Activated CD4-positive, alpha-beta memory T cell treated with anti-CD3 and anti-CD28 coated beads for 36 hours (primary cell): ENCODE data around the gene CAMK2N2. TPM values are rescaled to one million over a fixed set of nuclear protein-coding genes. Genes with fewer than 3 reads are reported as not detected.

Experiments
- CTCF ChIA-PET: fragments of 350-600 bp; sonication (Branson Sonifier 250); formaldehyde crosslinking; loops from one replicate; lab custom pipeline; 2021; ENCODE audit warnings: antibody characterized with exemption, inconsistent platforms; lab: Charles Lee
- POLR2A ChIA-PET: fragments of 350-600 bp; sonication (Branson Sonifier 250); formaldehyde crosslinking; loops from one replicate; lab custom pipeline; 2021; ENCODE audit warnings: antibody characterized with exemption; lab: Charles Lee
- DNase-seq: peaks from one replicate; pipeline ENCODE4 v3.0.0-alpha.2; 2020
- H3K27ac Mint-ChIP-seq: one replicate; pipeline ENCODE4 v1.8.0; 2021; ENCODE audit warnings: mixed read lengths
- H3K27me3 Mint-ChIP-seq: one replicate; pipeline ENCODE4 v1.8.0; 2021; ENCODE audit warnings: mixed read lengths
- H3K36me3 Mint-ChIP-seq: one replicate; pipeline ENCODE4 v1.8.0; 2021; ENCODE audit warnings: mixed read lengths
- H3K4me1 Mint-ChIP-seq: one replicate; pipeline ENCODE4 v1.8.0; 2021; ENCODE audit warnings: low read depth, mixed read lengths
- H3K4me3 Mint-ChIP-seq: one replicate; pipeline ENCODE4 v1.8.0; 2021; ENCODE audit warnings: mild to moderate bottlenecking, mixed read lengths
- H3K9me3 Mint-ChIP-seq: one replicate; pipeline ENCODE4 v1.8.0; 2021; ENCODE audit warnings: mixed read lengths
- intact Hi-C: fragments of 100-400 bp; cut with micrococcal nuclease; formaldehyde crosslinking; loops from one replicate; pipeline ENCODE4 v1.15.1; 2023
- total RNA-seq, 2 experiments: library from RNA; stranded (reverse); gene quantifications; one replicate each; pipeline ENCODE4 v1.2.3, GENCODE V29; 2021

The CAMK2N2 gene
- under 1 TPM; 0.21 to 0.51 TPM for total RNA-seq

DNA sequence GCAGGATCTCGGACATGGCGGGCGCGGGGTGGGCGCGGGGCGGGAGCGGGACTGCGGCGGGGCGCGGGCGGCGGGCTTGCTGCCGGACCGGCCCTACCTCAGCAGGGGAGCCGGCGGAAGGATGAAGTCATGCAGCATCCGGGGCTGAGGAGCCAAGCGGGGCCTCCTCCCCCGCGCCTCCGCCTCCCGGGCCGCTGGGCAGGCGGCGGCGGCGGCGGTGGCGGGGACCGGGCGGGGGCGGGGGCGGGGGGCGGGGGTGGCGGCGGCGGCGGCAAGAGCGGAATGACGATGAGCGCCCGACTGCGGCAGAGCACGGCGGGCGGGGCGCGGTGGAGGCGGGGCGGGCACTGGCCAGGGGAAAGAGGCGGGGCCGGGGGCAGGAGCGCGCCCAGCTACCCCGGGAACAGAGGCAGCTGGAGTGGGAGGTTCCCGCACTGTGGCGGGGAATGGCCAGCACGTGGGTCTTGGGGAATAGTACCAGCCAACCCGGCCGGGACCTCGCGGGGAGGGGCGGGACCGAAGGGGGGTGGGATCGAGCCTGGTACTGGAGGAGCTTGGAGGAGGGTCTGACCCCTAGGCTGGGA, at the start of gene CAMK2N2:
Gene CAMK2N2 (minus strand): TSS at position 284 of the 584 bp plus-strand sequence. CDS start 268 bp downstream, at position 16.
- H3K36me3 Mint-ChIP-seq: peaks cover 2% of the 10 kb centered on the region
- peaks cover 20% of the 10 kb centered on the region for H3K4me1 Mint-ChIP-seq
- CTCF ChIA-PET: interaction anchor here (0.8 to 3.8 kb wide), 5 partner anchors 10 to 366 kb away, joined by 3 to 23 read pairs (median 5); partner anchors contain the start of gene EEF1AKMT4
- H3K9me3 Mint-ChIP-seq: no peaks in the 10 kb centered on the region
- peak within 1 kb of the TSS; percentile 79 for H3K4me3 Mint-ChIP-seq
- POLR2A ChIA-PET: interaction anchor here (1.4 kb wide), 1 partner anchor 11 kb away, joined by 4 read pairs; no protein-coding TSS in a partner anchor
- peak within 1 kb of the TSS; percentile 25 for H3K27ac Mint-ChIP-seq
- intact Hi-C loops: loop anchor here (1.0 to 2.0 kb wide), 2 partner anchors 11 to 37 kb away; partner anchors contain the start of gene PSMD2
- peaks cover 22% of the 10 kb centered on the region for H3K27me3 Mint-ChIP-seq
- DNase-seq: peak; percentile 65

DNA sequence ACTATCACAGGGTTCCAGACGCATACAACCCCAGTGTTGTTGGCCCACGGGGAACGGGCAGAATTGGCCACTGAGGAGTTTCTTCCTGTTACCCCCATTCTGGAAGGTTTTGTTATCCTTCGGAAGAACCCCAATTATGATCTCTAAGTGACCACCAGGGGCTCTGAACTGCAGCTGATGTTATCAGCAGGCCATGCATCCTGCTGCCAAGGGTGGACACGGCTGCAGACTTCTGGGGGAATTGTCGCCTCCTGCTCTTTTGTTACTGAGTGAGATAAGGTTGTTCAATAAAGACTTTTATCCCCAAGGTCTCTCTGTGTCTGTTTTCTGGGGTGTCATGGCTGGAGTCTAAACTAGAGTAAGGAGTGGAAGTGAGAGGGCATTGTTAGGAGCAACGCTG, 47.4 kb upstream of the CAMK2N2 start:
- Mint-ChIP-seq H3K27me3 (no peaks in the 10 kb centered on the region), H3K4me1 (no peaks in the 10 kb centered on the region), H3K36me3 (peaks cover 42% of the 10 kb centered on the region), H3K9me3 (no peaks in the 10 kb centered on the region), H3K27ac (no peak overlapping the region), H3K4me3 (no peak overlapping the region)
- intact Hi-C loops: no loop called here
- no peak for DNase-seq
- CTCF ChIA-PET: no interaction called here
- POLR2A ChIA-PET: no interaction called here

DNA sequence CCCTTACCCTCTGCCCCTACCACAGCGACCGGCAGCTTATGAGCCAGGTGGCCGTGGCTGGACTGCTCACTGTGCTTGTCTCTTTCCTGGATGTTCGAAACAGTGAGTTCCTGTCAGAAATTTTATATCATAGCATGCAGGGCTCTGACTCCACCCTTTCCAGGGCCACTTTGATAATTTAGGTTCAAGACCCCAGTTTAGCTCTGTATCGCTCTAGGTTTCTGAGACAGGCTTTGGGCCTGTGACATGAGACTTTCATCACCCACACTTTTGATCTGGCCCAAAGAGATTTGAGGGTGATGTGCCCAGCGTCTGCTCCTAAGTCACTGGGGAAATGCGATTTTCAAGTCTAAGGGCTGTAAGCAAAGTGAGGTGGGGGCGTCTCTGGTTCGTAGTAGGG, 46.6 kb upstream of the CAMK2N2 start:
- intact Hi-C loops: no loop called here
- Mint-ChIP-seq H3K4me1 (no peaks in the 10 kb centered on the region), H3K27ac (no peak overlapping the region), H3K27me3 (no peaks in the 10 kb centered on the region), H3K4me3 (no peak overlapping the region), H3K36me3 (peaks cover 49% of the 10 kb centered on the region), H3K9me3 (no peaks in the 10 kb centered on the region)
- ChIA-PET POLR2A (no interaction called here), CTCF (no interaction called here)
- DNase-seq: no peak

DNA sequence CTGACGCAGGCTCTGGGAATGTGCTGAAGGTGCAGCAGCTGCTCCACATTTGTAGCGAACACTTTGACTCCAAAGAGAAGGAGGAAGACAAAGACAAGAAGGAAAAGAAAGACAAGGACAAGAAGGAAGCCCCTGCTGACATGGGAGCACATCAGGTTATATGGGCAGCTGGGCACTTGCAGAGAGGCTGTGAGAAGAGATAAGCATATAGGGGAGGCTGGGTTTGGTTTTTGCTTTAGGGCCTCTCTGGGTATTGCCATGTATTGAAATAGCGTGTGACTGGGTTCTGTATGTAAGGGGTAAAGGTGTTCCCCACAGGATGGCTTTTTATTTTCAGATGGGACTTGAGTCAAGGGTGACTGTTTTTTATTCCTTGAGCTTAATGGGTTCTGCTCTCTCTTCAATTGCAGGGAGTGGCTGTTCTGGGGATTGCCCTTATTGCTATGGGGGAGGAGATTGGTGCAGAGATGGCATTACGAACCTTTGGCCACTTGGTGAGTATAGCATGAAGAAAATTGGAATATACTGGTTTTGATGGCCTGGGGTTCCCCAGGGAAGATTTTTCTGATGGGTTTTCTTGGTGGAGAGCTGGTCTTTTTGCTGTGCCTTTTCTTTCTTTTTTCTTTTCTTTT, 45.1 kb upstream of the CAMK2N2 start:
- no peak for DNase-seq
- peaks cover 3% of the 10 kb centered on the region for H3K4me1 Mint-ChIP-seq
- no peak overlapping the region for H3K4me3 Mint-ChIP-seq
- peaks cover 59% of the 10 kb centered on the region for H3K36me3 Mint-ChIP-seq
- intact Hi-C loops: no loop called here
- CTCF ChIA-PET: interaction anchor here (1.0 to 1.5 kb wide), 3 partner anchors 47 to 79 kb away, joined by 3 to 5 read pairs (median 4); partner anchors contain the start of gene EEF1AKMT4
- no peaks in the 10 kb centered on the region for H3K9me3 Mint-ChIP-seq
- no peak overlapping the region for H3K27ac Mint-ChIP-seq
- POLR2A ChIA-PET: interaction anchor here (1.2 kb wide), 1 partner anchor 9 kb away, joined by 6 read pairs; no protein-coding TSS in a partner anchor
- no peaks in the 10 kb centered on the region for H3K27me3 Mint-ChIP-seq

DNA sequence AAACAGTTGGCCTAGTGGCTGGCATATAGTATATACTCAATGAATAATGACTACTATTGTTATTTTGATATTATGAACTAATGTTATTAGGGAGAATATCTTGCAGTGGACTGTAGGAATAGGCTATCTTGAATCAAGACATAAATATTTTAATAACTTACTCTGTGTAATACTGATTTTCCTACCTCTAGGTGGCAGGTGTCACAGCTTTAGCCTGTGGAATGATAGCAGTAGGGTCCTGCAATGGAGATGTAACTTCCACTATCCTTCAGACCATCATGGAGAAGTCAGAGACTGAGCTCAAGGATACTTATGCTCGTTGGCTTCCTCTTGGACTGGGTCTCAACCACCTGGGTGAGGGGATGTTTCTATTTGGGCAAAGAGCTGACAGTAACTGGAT, 44.2 kb upstream of the CAMK2N2 start:
- Mint-ChIP-seq H3K36me3 (peaks cover 62% of the 10 kb centered on the region), H3K27ac (no peak overlapping the region), H3K4me3 (no peak overlapping the region), H3K27me3 (no peaks in the 10 kb centered on the region), H3K4me1 (peaks cover 8% of the 10 kb centered on the region), H3K9me3 (no peaks in the 10 kb centered on the region)
- intact Hi-C loops: no loop called here
- ChIA-PET POLR2A (interaction anchor here (0.7 kb wide), 1 partner anchor 22 kb away, joined by 3 read pairs; no protein-coding TSS in a partner anchor), CTCF (interaction anchor here (1.0 to 1.5 kb wide), 3 partner anchors 48 to 78 kb away, joined by 3 to 5 read pairs (median 4); partner anchors contain the start of gene EEF1AKMT4)
- DNase-seq: no peak

DNA sequence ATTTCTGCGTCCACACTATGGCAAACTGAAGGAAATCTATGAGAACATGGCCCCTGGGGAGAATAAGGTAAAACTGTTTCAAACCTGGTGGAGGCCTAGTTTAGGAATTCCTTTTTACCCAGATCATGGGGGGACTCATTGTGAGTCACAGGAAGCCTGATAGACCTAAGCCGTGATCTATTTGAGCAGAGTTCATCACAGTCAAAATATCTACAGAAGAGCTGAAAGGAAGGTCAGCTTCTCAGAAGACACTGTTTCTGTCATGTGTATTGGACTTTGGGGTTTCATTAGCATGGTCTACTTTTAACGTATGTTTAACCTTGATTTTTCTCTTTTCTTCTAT, 39.0 kb upstream of the CAMK2N2 start:
- no peaks in the 10 kb centered on the region for H3K27me3 Mint-ChIP-seq
- ChIA-PET CTCF (interaction anchor here (1.0 to 2.2 kb wide), 3 partner anchors 11 to 403 kb away, joined by 3 to 5 read pairs (median 3); no protein-coding TSS in a partner anchor), POLR2A (interaction anchor here (1.2 kb wide), 1 partner anchor 35 kb away, joined by 3 read pairs; no protein-coding TSS in a partner anchor)
- no peaks in the 10 kb centered on the region for H3K9me3 Mint-ChIP-seq
- peaks cover 38% of the 10 kb centered on the region for H3K36me3 Mint-ChIP-seq
- H3K27ac Mint-ChIP-seq: peak overlapping the region; percentile 82
- intact Hi-C loops: no loop called here
- DNase-seq: no peak
- H3K4me1 Mint-ChIP-seq: peaks cover 21% of the 10 kb centered on the region
- H3K4me3 Mint-ChIP-seq: peak overlapping the region; percentile 93

DNA sequence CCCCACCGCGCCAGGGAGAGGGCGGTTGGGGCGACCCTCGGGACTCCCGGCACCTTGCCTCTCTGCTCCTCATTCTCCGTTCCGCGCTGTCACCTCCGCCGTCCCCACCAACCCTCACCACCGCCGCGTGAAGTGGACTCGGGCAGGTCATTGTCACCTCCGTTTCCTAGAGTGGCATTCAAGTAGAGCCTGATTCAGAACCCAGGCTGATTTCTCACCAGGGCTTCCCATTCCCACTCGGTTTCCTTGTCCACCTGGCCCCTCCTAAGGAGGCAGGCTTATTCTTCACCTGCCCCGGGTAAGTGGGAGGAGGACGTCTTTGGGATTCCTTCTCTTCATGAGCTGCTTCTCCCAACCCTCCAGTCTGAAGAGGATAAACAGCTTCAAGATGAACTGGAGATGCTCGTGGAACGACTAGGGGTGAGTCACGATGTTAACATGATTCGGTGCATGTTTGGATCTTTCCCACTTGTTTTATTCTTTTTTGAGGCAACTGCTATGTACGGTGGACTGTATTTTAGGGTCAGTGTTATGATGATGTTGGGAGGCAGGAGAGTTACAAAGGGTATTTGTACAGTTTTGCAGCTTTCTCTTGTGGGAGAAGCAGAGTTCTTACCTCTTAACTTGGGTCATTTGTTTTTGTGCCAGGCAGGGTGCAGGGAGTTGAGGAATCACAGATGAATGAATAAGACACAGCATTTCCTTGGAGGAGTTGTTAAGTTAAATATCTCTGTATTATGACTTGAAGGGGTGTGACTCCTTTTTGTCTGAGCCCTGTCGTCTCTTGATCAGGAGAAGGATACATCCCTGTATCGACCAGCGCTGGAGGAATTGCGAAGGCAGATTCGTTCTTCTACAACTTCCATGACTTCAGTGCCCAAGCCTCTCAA, 38.4 kb upstream of the CAMK2N2 start:
- ChIA-PET CTCF (interaction anchor here (0.6 to 2.2 kb wide), 3 partner anchors 11 to 402 kb away, joined by 3 to 5 read pairs (median 3); no protein-coding TSS in a partner anchor), POLR2A (interaction anchor here (0.7 to 1.2 kb wide), 2 partner anchors 36 to 104 kb away, joined by 3 read pairs; no protein-coding TSS in a partner anchor)
- H3K9me3 Mint-ChIP-seq: no peaks in the 10 kb centered on the region
- DNase-seq: no peak
- peaks cover 21% of the 10 kb centered on the region for H3K4me1 Mint-ChIP-seq
- H3K36me3 Mint-ChIP-seq: peaks cover 36% of the 10 kb centered on the region
- intact Hi-C loops: loop anchor here (1.0 to 10.0 kb wide), 10 partner anchors 15 to 662 kb away; partner anchors contain the start of genes ABCC5, ABCF3, AP2M1 and CAMK2N2
- H3K27me3 Mint-ChIP-seq: no peaks in the 10 kb centered on the region
- H3K27ac Mint-ChIP-seq: peak overlapping the region; percentile 82
- peak overlapping the region; percentile 93 for H3K4me3 Mint-ChIP-seq

DNA sequence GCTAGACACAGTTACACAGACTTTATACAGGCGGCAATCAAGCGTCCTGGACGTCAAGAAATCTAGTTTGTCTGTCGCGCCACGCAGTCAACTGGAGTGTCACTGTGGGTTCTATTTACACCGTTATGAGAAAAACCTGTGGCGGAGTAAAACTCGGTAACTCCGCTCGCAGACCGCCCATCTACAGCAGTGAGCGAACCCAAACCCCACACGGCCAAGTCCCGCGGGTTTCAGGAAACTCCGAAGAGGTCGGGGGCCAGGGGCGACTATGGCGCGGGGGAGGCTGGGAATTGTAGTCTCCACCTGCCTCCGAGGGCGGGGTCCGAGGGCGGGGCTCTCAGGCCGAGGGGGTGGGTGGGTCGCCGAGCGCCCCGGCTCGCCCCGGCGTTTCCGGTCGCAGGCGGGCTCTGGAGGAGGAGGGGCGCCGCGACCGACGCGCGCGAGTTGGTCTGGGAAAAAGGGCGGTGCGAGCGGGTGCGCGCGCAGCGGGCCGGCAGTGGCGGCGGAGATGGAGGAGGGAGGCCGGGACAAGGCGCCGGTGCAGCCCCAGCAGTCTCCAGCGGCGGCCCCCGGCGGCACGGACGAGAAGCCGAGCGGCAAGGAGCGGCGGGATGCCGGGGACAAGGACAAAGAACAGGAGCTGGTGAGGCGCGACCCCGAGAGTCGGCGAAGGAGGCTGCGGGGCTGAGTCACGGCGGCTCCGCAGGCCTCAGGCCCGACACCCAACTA, 37.6 kb upstream of the CAMK2N2 start, which contains the start of gene PSMD2:
Gene PSMD2 (plus strand): TSS at position 483 of the 729 bp plus-strand sequence. CDS start 26 bp downstream, at position 509.
- ChIA-PET POLR2A (interaction anchor here (0.7 to 1.2 kb wide), 3 partner anchors 16 to 104 kb away, joined by 3 read pairs; no protein-coding TSS in a partner anchor), CTCF (interaction anchor here (0.7 to 2.2 kb wide), 6 partner anchors 9 to 395 kb away, joined by 3 to 5 read pairs (median 4); no protein-coding TSS in a partner anchor)
- intact Hi-C loops: loop anchor here (1.0 to 10.0 kb wide), 10 partner anchors 15 to 662 kb away; partner anchors contain the start of genes ABCC5, ABCF3, AP2M1 and CAMK2N2
- H3K4me1 Mint-ChIP-seq: peaks cover 21% of the 10 kb centered on the region
- peak; percentile 99 for DNase-seq
- no peaks in the 10 kb centered on the region for H3K27me3 Mint-ChIP-seq
- H3K9me3 Mint-ChIP-seq: no peaks in the 10 kb centered on the region
- H3K36me3 Mint-ChIP-seq: peaks cover 32% of the 10 kb centered on the region
- peak within 1 kb of the TSS; percentile 82 for H3K27ac Mint-ChIP-seq
- H3K4me3 Mint-ChIP-seq: peak within 1 kb of the TSS; percentile 93

DNA sequence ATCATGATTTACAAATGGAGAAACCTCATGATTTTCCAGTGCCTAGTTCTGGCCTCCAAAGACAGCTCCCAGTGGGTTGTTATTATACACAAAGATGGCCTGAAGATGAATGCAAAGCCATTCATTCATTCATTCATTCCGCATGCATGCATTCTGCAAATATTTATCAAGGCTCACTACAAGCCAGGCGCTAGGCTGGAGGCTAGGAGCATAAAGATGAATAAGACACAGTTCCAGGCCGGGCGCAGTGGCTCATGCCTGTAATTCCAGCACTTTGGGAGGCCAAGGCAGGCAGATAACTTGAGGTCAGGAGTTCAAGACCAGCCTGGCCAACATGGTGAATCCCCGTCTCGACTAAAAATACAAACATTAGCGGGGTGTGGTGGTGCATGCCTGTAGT, 35.3 kb upstream of the CAMK2N2 start:
- intact Hi-C loops: loop anchor here (5.0 to 10.0 kb wide), 3 partner anchors 409 to 659 kb away; partner anchors contain the start of genes KLHL24 and YEATS2
- Mint-ChIP-seq H3K27ac (no peak overlapping the region), H3K4me3 (no peak overlapping the region), H3K36me3 (peaks cover 17% of the 10 kb centered on the region), H3K9me3 (no peaks in the 10 kb centered on the region), H3K27me3 (no peaks in the 10 kb centered on the region), H3K4me1 (peaks cover 20% of the 10 kb centered on the region)
- POLR2A ChIA-PET: no interaction called here
- CTCF ChIA-PET: no interaction called here
- DNase-seq: no peak

DNA sequence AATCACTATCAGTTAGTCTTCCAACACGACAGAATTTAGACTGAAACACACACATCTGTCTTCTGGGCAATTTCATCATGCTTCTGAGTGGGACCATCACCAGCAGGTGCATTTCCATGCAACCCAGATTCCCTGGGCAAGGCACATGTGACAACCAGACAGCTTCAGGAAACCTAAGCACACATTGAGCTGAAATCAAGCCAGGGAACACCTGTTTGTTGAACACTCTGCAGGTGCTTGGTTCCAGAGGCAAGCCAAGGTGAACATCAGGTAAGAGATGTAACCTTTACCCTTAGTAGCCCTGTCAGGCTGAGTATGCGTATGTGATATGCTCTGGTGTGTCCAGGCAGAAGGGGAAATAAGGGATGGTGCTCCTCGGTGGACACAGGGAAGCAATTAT, 34.4 kb upstream of the CAMK2N2 start:
- H3K4me3 Mint-ChIP-seq: no peak overlapping the region
- no peaks in the 10 kb centered on the region for H3K9me3 Mint-ChIP-seq
- no peak for DNase-seq
- no peaks in the 10 kb centered on the region for H3K27me3 Mint-ChIP-seq
- intact Hi-C loops: loop anchor here (5.0 to 10.0 kb wide), 3 partner anchors 408 to 658 kb away; partner anchors contain the start of genes KLHL24 and YEATS2
- H3K27ac Mint-ChIP-seq: no peak overlapping the region
- H3K36me3 Mint-ChIP-seq: peaks cover 13% of the 10 kb centered on the region
- H3K4me1 Mint-ChIP-seq: peaks cover 15% of the 10 kb centered on the region
- POLR2A ChIA-PET: no interaction called here
- CTCF ChIA-PET: interaction anchor here (1.0 to 3.1 kb wide), 2 partner anchors 46 to 68 kb away, joined by 5 to 17 read pairs; partner anchors contain the start of gene EEF1AKMT4
